CD4-positive, alpha-beta memory T cell (primary cell): ENCODE data around the gene COIL. TPM values are rescaled to one million over a fixed set of nuclear protein-coding genes. Genes with fewer than 3 reads are reported as not detected.
A peak's percentile ranks its signal among the peaks of the same experiment; 100 is the strongest.

Experiments used
- CTCF ChIA-PET: fragments of 350-600 bp; sonication (Branson Sonifier 250); formaldehyde crosslinking; loops from one replicate; lab custom pipeline; 2021; ENCODE audit warnings: inconsistent platforms; ENCODE audit not compliant: partially characterized antibody; lab: Charles Lee
- POLR2A ChIA-PET: fragments of 350-600 bp; sonication (Branson Sonifier 250); formaldehyde crosslinking; loops from one replicate; lab custom pipeline; 2021; ENCODE audit not compliant: partially characterized antibody; lab: Charles Lee
- DNase-seq, 5 donors: peaks; one replicate each; pipeline versions ENCODE4 v3.0.0 to v3.0.0-alpha.2; 2020 to 2022; ENCODE audit warnings: mixed read lengths in 1 of 5
- H3K27ac ChIP-seq: one replicate; pipeline ENCODE4 v1.7.0; 2013; ENCODE audit warnings: low read depth, low read length
- H3K27me3 ChIP-seq: 2 replicates; pipeline ENCODE4 v1.7.0; 2013; ENCODE audit warnings: mild to moderate bottlenecking, low read length, moderate library complexity; ENCODE audit not compliant: insufficient read depth
- H3K36me3 ChIP-seq: 2 replicates; pipeline ENCODE4 v1.7.0; 2013; ENCODE audit warnings: mild to moderate bottlenecking, low read length, moderate library complexity; ENCODE audit not compliant: insufficient read depth
- H3K4me1 ChIP-seq: 2 replicates; pipeline ENCODE4 v1.7.0; 2013; ENCODE audit warnings: mild to moderate bottlenecking, low read length, moderate library complexity; ENCODE audit not compliant: insufficient read depth
- H3K4me3 ChIP-seq, 2 donors: one replicate each; pipeline ENCODE4 v1.7.0; 2013; ENCODE audit warnings: low read length in 2 of 2, mild to moderate bottlenecking in 1 of 2
- H3K9me3 ChIP-seq, 2 donors: one replicate each; pipeline ENCODE4 v1.7.0; 2013; ENCODE audit warnings: low read length in 2 of 2, control low read depth in 1 of 2; ENCODE audit not compliant: control insufficient read depth in 1 of 2
- H3K27ac Mint-ChIP-seq, 7 donors: one replicate each; pipeline ENCODE4 v1.8.0; 2020 to 2021; ENCODE audit warnings: mixed read lengths in 7 of 7, mild to moderate bottlenecking in 6 of 7, inconsistent platforms in 3 of 7, moderate library complexity in 3 of 7
- H3K27me3 Mint-ChIP-seq, 2 donors: one replicate each; pipeline ENCODE4 v1.8.0; 2020 to 2021; ENCODE audit warnings: mixed read lengths in 2 of 2
- H3K36me3 Mint-ChIP-seq, 2 donors: one replicate each; pipeline ENCODE4 v1.8.0; 2020 to 2021; ENCODE audit warnings: mixed read lengths in 2 of 2, inconsistent platforms in 1 of 2, mild to moderate bottlenecking in 1 of 2
- H3K4me1 Mint-ChIP-seq, 4 donors: one replicate each; pipeline ENCODE4 v1.8.0; 2020 to 2021; ENCODE audit warnings: mixed read lengths in 4 of 4, mild to moderate bottlenecking in 1 of 4
- H3K4me3 Mint-ChIP-seq, 8 donors: one replicate each; pipeline ENCODE4 v1.8.0; 2020 to 2021; ENCODE audit warnings: mixed read lengths in 8 of 8, mild to moderate bottlenecking in 7 of 8, moderate library complexity in 6 of 8, inconsistent platforms in 3 of 8
- H3K9me3 Mint-ChIP-seq, 8 donors: one replicate each; pipeline ENCODE4 v1.8.0; 2020 to 2021; ENCODE audit warnings: mixed read lengths in 8 of 8, mild to moderate bottlenecking in 5 of 8, inconsistent platforms in 3 of 8, moderate library complexity in 1 of 8
- intact Hi-C: fragments of 100-400 bp; cut with micrococcal nuclease; formaldehyde crosslinking; loops from one replicate; pipeline ENCODE4 v1.15.1; 2023
- polyA plus RNA-seq, 2 donors: library from polyadenylated mRNA; unstranded; fragments of 300-500 nt; fragmentation: Illumina TruSeq; gene quantifications; one replicate each; pipeline ENCODE4 v1.2.3, GENCODE V29; 2021
- total RNA-seq, 2 experiments: library from RNA; stranded (reverse); gene quantifications; one replicate each; pipeline ENCODE4 v1.2.3, GENCODE V29; 2021

Gene COIL
- total and polyA plus RNA-seq, 4 experiments from 2014 or later: 14.4 to 19.6 (median 17.2) TPM

- H3K4me3 Mint-ChIP-seq: peak overlapping the region in 1 of 8 donors; percentile 20
- no peak for DNase-seq
- POLR2A ChIA-PET: interaction anchor here (0.6 kb wide), 1 partner anchor 21 kb away, joined by 3 read pairs; no protein-coding TSS in a partner anchor
- Histone ChIP-seq H3K27ac (no peak overlapping the region), H3K4me3 (no peak overlapping the region), H3K4me1 (peaks cover 10% of the 10 kb centered on the region), H3K36me3 (no peaks in the 10 kb centered on the region), H3K9me3 (no peaks in the 10 kb centered on the region), H3K27me3 (no peaks in the 10 kb centered on the region)
- CTCF ChIA-PET: no interaction called here
- intact Hi-C loops: no loop called here
- H3K27ac Mint-ChIP-seq: peak overlapping the region in 2 of 7 donors; percentile 1 to 25
- H3K36me3 Mint-ChIP-seq: peaks cover 0 to 8% of the 10 kb centered on the region in 2 donors
- no peaks in the 10 kb centered on the region for H3K27me3 Mint-ChIP-seq
- H3K4me1 Mint-ChIP-seq: peaks cover 8 to 12% (median 10%) of the 10 kb centered on the region in 4 donors
- H3K9me3 Mint-ChIP-seq: peaks cover 0 to 10% (median 3%) of the 10 kb centered on the region in 8 donors
These were observed 43.1 kb downstream of the COIL start for GRCh38 chr17:56917559-56918296.

- H3K27me3 ChIP-seq: no peaks in the 10 kb centered on the region
- H3K36me3 ChIP-seq: no peaks in the 10 kb centered on the region
- peaks cover 36% of the 10 kb centered on the region for H3K4me1 ChIP-seq
- H3K27me3 Mint-ChIP-seq: no peaks in the 10 kb centered on the region
- peak overlapping the region; percentile 62 to 91 for H3K4me3 ChIP-seq
- no peaks in the 10 kb centered on the region for H3K9me3 ChIP-seq
- CTCF ChIA-PET: interaction anchor here (1.2 kb wide), 1 partner anchor 25 kb away, joined by 7 read pairs; no protein-coding TSS in a partner anchor
- peak overlapping the region; percentile 80 to 97 (median 89) for H3K4me3 Mint-ChIP-seq
- H3K27ac Mint-ChIP-seq: peak overlapping the region; percentile 78 to 98 (median 93)
- intact Hi-C loops: loop anchor here (1.0 kb wide), 2 partner anchors 47 to 81 kb away; partner anchors contain the start of genes C17orf67 and COIL
- H3K4me1 Mint-ChIP-seq: peaks cover 29 to 39% (median 35%) of the 10 kb centered on the region in 4 donors
- peaks cover 0 to 10% (median 3%) of the 10 kb centered on the region in 8 donors for H3K9me3 Mint-ChIP-seq
- H3K27ac ChIP-seq: peak overlapping the region; percentile 85
- DNase-seq: no peak
- peaks cover 0 to 18% of the 10 kb centered on the region in 2 donors for H3K36me3 Mint-ChIP-seq
- POLR2A ChIA-PET: interaction anchor here (0.6 to 2.4 kb wide), 17 partner anchors 9 to 1717 kb away, joined by 3 to 14 read pairs (median 3); partner anchors contain the start of genes COIL, MRPS23 and SCPEP1
These were observed 46.1 kb downstream of the COIL start for GRCh38 chr17:56914581-56915273.

GRCh38 chr17:56913867-56914580 lies 46.8 kb downstream of the COIL start, which contains the start of gene TRIM25:
TSS of gene TRIM25 (minus strand) at chr17:56914049. CDS start at chr17:56913988, 61 bp downstream.
- H3K27me3 Mint-ChIP-seq: no peaks in the 10 kb centered on the region
- Histone ChIP-seq H3K4me3 (peak within 1 kb of the TSS; percentile 79 to 91), H3K27me3 (no peaks in the 10 kb centered on the region), H3K9me3 (no peaks in the 10 kb centered on the region), H3K27ac (peak within 1 kb of the TSS; percentile 85), H3K4me1 (peaks cover 43% of the 10 kb centered on the region), H3K36me3 (no peaks in the 10 kb centered on the region)
- peaks cover 33 to 45% (median 40%) of the 10 kb centered on the region in 4 donors for H3K4me1 Mint-ChIP-seq
- H3K27ac Mint-ChIP-seq: peak within 1 kb of the TSS; percentile 78 to 98 (median 94)
- DNase-seq: peak; percentile 75 to 93 (median 80)
- CTCF ChIA-PET: interaction anchor here (1.1 to 2.5 kb wide), 3 partner anchors 18 to 25 kb away, joined by 3 to 11 read pairs (median 7); no protein-coding TSS in a partner anchor
- intact Hi-C loops: loop anchor here (1.0 kb wide), 2 partner anchors 47 to 81 kb away; partner anchors contain the start of genes C17orf67 and COIL
- H3K9me3 Mint-ChIP-seq: peaks cover 0 to 10% (median 2%) of the 10 kb centered on the region in 8 donors
- peak within 1 kb of the TSS; percentile 80 to 97 (median 90) for H3K4me3 Mint-ChIP-seq
- H3K36me3 Mint-ChIP-seq: peaks cover 0 to 20% of the 10 kb centered on the region in 2 donors
- POLR2A ChIA-PET: interaction anchor here (0.6 to 2.4 kb wide), 22 partner anchors 8 to 1718 kb away, joined by 3 to 14 read pairs (median 3); partner anchors contain the start of genes COIL, MRPS23 and SCPEP1

GRCh38 chr17:56913353-56913866 lies 47.4 kb downstream of the COIL start:
- intact Hi-C loops: no loop called here
- Mint-ChIP-seq H3K27ac (peak overlapping the region; percentile 78 to 95 (median 94)), H3K27me3 (no peaks in the 10 kb centered on the region), H3K9me3 (peaks cover 0 to 10% (median 2%) of the 10 kb centered on the region in 8 donors), H3K4me3 (peak overlapping the region; percentile 80 to 97 (median 90)), H3K4me1 (peaks cover 39 to 51% (median 46%) of the 10 kb centered on the region in 4 donors), H3K36me3 (peaks cover 4 to 25% of the 10 kb centered on the region in 2 donors)
- ChIA-PET POLR2A (interaction anchor here (0.9 to 2.4 kb wide), 20 partner anchors 11 to 936 kb away, joined by 3 to 14 read pairs (median 3); partner anchors contain the start of genes COIL, MRPS23 and SCPEP1), CTCF (interaction anchor here (1.1 to 2.5 kb wide), 4 partner anchors 19 to 47 kb away, joined by 3 to 11 read pairs (median 5); partner anchors contain the start of gene COIL)
- no peaks in the 10 kb centered on the region for H3K27me3 ChIP-seq
- no peaks in the 10 kb centered on the region for H3K36me3 ChIP-seq
- no peak for DNase-seq
- peak overlapping the region; percentile 79 to 91 for H3K4me3 ChIP-seq
- H3K4me1 ChIP-seq: peaks cover 49% of the 10 kb centered on the region
- H3K9me3 ChIP-seq: no peaks in the 10 kb centered on the region
- peak overlapping the region; percentile 85 for H3K27ac ChIP-seq

DNA sequence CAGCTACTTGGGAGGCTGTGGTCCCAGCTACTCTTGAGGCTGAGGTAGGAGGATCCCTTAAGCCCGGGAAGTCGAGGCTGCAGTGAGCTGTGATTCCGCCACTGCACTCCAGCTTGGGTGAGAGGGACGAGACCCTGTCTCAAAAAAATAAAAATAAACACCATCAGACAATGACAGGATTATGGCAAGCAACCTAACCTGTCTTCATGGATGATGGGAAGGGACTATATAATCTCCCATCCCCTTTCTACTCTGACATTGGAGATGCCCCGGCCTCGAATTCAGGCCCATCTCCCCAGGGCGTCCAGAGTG lies 47.9 kb downstream of the COIL start:
- peak overlapping the region; percentile 79 to 91 for H3K4me3 ChIP-seq
- ChIA-PET CTCF (interaction anchor here (1.2 to 2.5 kb wide), 2 partner anchors 22 to 48 kb away, joined by 3 to 11 read pairs; partner anchors contain the start of gene COIL), POLR2A (interaction anchor here (0.9 to 2.4 kb wide), 2 partner anchors 11 to 48 kb away, joined by 3 to 14 read pairs; partner anchors contain the start of gene COIL)
- no peaks in the 10 kb centered on the region for H3K27me3 ChIP-seq
- DNase-seq: no peak
- H3K4me3 Mint-ChIP-seq: peak overlapping the region; percentile 80 to 97 (median 90)
- H3K36me3 Mint-ChIP-seq: peaks cover 8 to 30% of the 10 kb centered on the region in 2 donors
- H3K9me3 Mint-ChIP-seq: peaks cover 0 to 9% (median 1%) of the 10 kb centered on the region in 8 donors
- peaks cover under 1% of the 10 kb centered on the region for H3K36me3 ChIP-seq
- H3K27ac ChIP-seq: peak overlapping the region; percentile 85
- H3K27me3 Mint-ChIP-seq: no peaks in the 10 kb centered on the region
- H3K27ac Mint-ChIP-seq: peak overlapping the region; percentile 36 to 95 (median 94)
- intact Hi-C loops: no loop called here
- peaks cover 54% of the 10 kb centered on the region for H3K4me1 ChIP-seq
- no peaks in the 10 kb centered on the region for H3K9me3 ChIP-seq
- H3K4me1 Mint-ChIP-seq: peaks cover 42 to 55% (median 51%) of the 10 kb centered on the region in 4 donors
